Peyer's patch (tissue), 4 donors: Measurements from ENCODE around the gene ENDOU. TPM values are rescaled to one million over a fixed set of nuclear protein-coding genes. Genes with fewer than 3 reads are reported as not detected.
"Not testable (repeated sequence)": the region's sequence is repeated elsewhere in the genome, so short reads cannot be mapped to it uniquely, and the experiment has no call there.

Source experiments
- DNase-seq, 3 donors: peaks; one replicate each; pipeline ENCODE4 v3.0.0-alpha.2; 2017 to 2019
- H3K27ac ChIP-seq, 4 donors: fragments of 200-600 bp; sonication (generic); one replicate each; pipeline ENCODE4 v1.5.1; 2016 to 2019
- H3K27me3 ChIP-seq, 2 donors: fragments of 200-600 bp; sonication (generic); one replicate each; pipeline ENCODE4 v1.5.1; 2019
- H3K36me3 ChIP-seq, 3 donors: fragments of 200-600 bp; sonication (generic); one replicate each; pipeline ENCODE4 v1.5.1; 2016 to 2019
- H3K4me1 ChIP-seq, 4 donors: fragments of 200-600 bp; sonication (generic); one replicate each; pipeline ENCODE4 v1.5.1; 2016 to 2019
- H3K4me3 ChIP-seq, 4 donors: fragments of 200-600 bp; sonication (generic); 1 replicate in 3 of 4; 2 replicates in 1 of 4; pipeline ENCODE4 v1.5.1; 2016 to 2019; ENCODE audit warnings: mild to moderate bottlenecking in 1 of 4
- H3K9me3 ChIP-seq, 4 donors: fragments of 200-600 bp; sonication (generic); one replicate each; pipeline ENCODE4 v1.5.1; 2016 to 2019; ENCODE audit warnings: mild to moderate bottlenecking in 1 of 4
- CTCF ChIP-seq, 6 experiments: fragments of 450-650 bp in 4 of 6; fragments of 200-600 bp in 2 of 6; sonication (generic) in 1 of 6; IDR thresholded peaks; one replicate each; pipeline ENCODE4 v1.5.1; 2017 to 2019; ENCODE audit warnings: antibody characterized with exemption in 6 of 6, mild to moderate bottlenecking in 3 of 6, moderate library complexity in 1 of 6
- POLR2A ChIP-seq, 2 donors: fragments of 450-650 bp; IDR thresholded peaks; one replicate each; pipeline ENCODE4 v1.5.1; 2017; ENCODE audit warnings: antibody characterized with exemption in 2 of 2, mild to moderate bottlenecking in 2 of 2, moderate library complexity in 2 of 2
- total RNA-seq, 4 donors: library from RNA; depleted of rRNA; stranded (reverse); fragments of >200 nt; gene quantifications; one replicate each; pipeline ENCODE4 v1.1.0, GENCODE V29; 2016

ENDOU gene
- total RNA-seq, 4 donors from 2014 or later: not detected

- no peak overlapping the region for H3K27ac ChIP-seq
- H3K36me3 ChIP-seq: peaks cover 0 to 35% (median 0%) of the 10 kb centered on the region in 3 donors
- no peak overlapping the region for H3K4me3 ChIP-seq
- TF ChIP-seq CTCF (IDR thresholded peaks at IDR 0.05) (no peak), POLR2A (IDR thresholded peaks at IDR 0.05) (no peak)
- H3K9me3 ChIP-seq: no peaks in the 10 kb centered on the region
- H3K27me3 ChIP-seq: no peaks in the 10 kb centered on the region
- no peaks in the 10 kb centered on the region for H3K4me1 ChIP-seq
- no peak for DNase-seq
Observed at GRCh38 chr12:47698055-47698454, 27.2 kb downstream of the ENDOU start.

GRCh38 chr12:47689215-47689614 is 36.1 kb downstream of the ENDOU start:
- no peak overlapping the region for H3K27ac ChIP-seq
- TF ChIP-seq CTCF (IDR thresholded peaks at IDR 0.05) (no peak), POLR2A (IDR thresholded peaks at IDR 0.05) (no peak)
- no peaks in the 10 kb centered on the region for H3K9me3 ChIP-seq
- H3K4me3 ChIP-seq: no peak overlapping the region
- no peaks in the 10 kb centered on the region for H3K27me3 ChIP-seq
- DNase-seq: no peak
- no peaks in the 10 kb centered on the region for H3K4me1 ChIP-seq
- H3K36me3 ChIP-seq: peaks cover 0 to 29% (median 0%) of the 10 kb centered on the region in 3 donors

GRCh38 chr12:47687636-47688035 is 37.7 kb downstream of the ENDOU start:
- H3K4me3 ChIP-seq: no peak overlapping the region
- H3K27ac ChIP-seq: no peak overlapping the region
- TF ChIP-seq POLR2A (IDR thresholded peaks at IDR 0.05) (no peak), CTCF (IDR thresholded peaks at IDR 0.05) (no peak)
- no peaks in the 10 kb centered on the region for H3K27me3 ChIP-seq
- no peaks in the 10 kb centered on the region for H3K4me1 ChIP-seq
- peaks cover 0 to 23% (median 0%) of the 10 kb centered on the region in 3 donors for H3K36me3 ChIP-seq
- no peaks in the 10 kb centered on the region for H3K9me3 ChIP-seq
- no peak for DNase-seq

GRCh38 chr12:47686645-47687240 is 38.5 kb downstream of the ENDOU start:
- H3K27me3 ChIP-seq: no peaks in the 10 kb centered on the region
- no peaks in the 10 kb centered on the region for H3K9me3 ChIP-seq
- no peak overlapping the region for H3K27ac ChIP-seq
- peaks cover 0 to 18% (median 0%) of the 10 kb centered on the region in 3 donors for H3K36me3 ChIP-seq
- TF ChIP-seq CTCF (IDR thresholded peaks at IDR 0.05) (peak in 4 of 6 experiments; percentile 33 to 55 (median 54)), POLR2A (IDR thresholded peaks at IDR 0.05) (no peak)
- H3K4me3 ChIP-seq: no peak overlapping the region
- no peaks in the 10 kb centered on the region for H3K4me1 ChIP-seq
- no peak for DNase-seq

GRCh38 chr12:47679785-47680184 is 45.5 kb downstream of the ENDOU start:
- H3K27ac ChIP-seq: no peak overlapping the region
- no peak for DNase-seq
- H3K27me3 ChIP-seq: no peaks in the 10 kb centered on the region
- peaks cover 0 to 32% (median 0%) of the 10 kb centered on the region in 3 donors for H3K36me3 ChIP-seq
- TF ChIP-seq POLR2A (IDR thresholded peaks at IDR 0.05): no peak
- H3K9me3 ChIP-seq: no peaks in the 10 kb centered on the region
- no peak overlapping the region for H3K4me3 ChIP-seq
- no peaks in the 10 kb centered on the region for H3K4me1 ChIP-seq

GRCh38 chr12:47672068-47672467 is 53.2 kb downstream of the ENDOU start:
- peaks cover 0 to 38% (median 0%) of the 10 kb centered on the region in 3 donors for H3K36me3 ChIP-seq

GRCh38 chr12:47667935-47668334 is 57.4 kb downstream of the ENDOU start:
- not testable (repeated sequence) for H3K27me3 ChIP-seq, DNase-seq, H3K4me1 ChIP-seq, H3K9me3 ChIP-seq, H3K4me3 ChIP-seq, H3K27ac ChIP-seq
- peaks cover 0 to 59% (median 0%) of the 10 kb centered on the region in 3 donors for H3K36me3 ChIP-seq

More at GRCh38 chr12:47672068-47672467, 53.2 kb downstream of the ENDOU start:
- no peak for TF ChIP-seq CTCF (IDR thresholded peaks at IDR 0.05)
- no peak for TF ChIP-seq POLR2A (IDR thresholded peaks at IDR 0.05)
- DNase-seq: no peak
- Histone ChIP-seq H3K4me1 (no peaks in the 10 kb centered on the region), H3K9me3 (no peaks in the 10 kb centered on the region), H3K27me3 (no peaks in the 10 kb centered on the region), H3K27ac (no peak overlapping the region), H3K4me3 (no peak overlapping the region)
